ENCODE data around the gene PTGES. TPM values are rescaled to one million over a fixed set of nuclear protein-coding genes. Genes with fewer than 3 reads are reported as not detected.
A peak's percentile ranks its signal among the peaks of the same experiment; 100 is the strongest.
"Not testable (repeated sequence)": the region's sequence is repeated elsewhere in the genome, so short reads cannot be mapped to it uniquely, and the experiment has no call there.

The PTGES gene
- total and polyA plus RNA-seq, 5 donors from 2014 or later = 0.17 TPM; not detected in 4

- H3K4me3 ChIP-seq (ENCODE audit: low read depth, low read length) = no peak overlapping the region
- Mint-ChIP-seq H3K27me3 (peaks cover 17% of the 10 kb centered on the region), H3K4me3 (no peak overlapping the region), H3K36me3 (no peaks in the 10 kb centered on the region), H3K27ac (no peak overlapping the region), H3K4me1 (no peaks in the 10 kb centered on the region), H3K9me3 (no peaks in the 10 kb centered on the region)
- no peaks in the 10 kb centered on the region for H3K27me3 ChIP-seq (ENCODE audit: control insufficient read depth, insufficient read depth, low read length)
- DNase-seq = no peak
- no peaks in the 10 kb centered on the region for H3K36me3 ChIP-seq (ENCODE audit: control insufficient read depth, insufficient read depth, low read length)
- no peak overlapping the region for H3K27ac ChIP-seq (ENCODE audit: insufficient read depth, low read length, poor library complexity, severe bottlenecking)
- no peaks in the 10 kb centered on the region for H3K4me1 ChIP-seq (ENCODE audit: control insufficient read depth, insufficient read depth, low read length, poor library complexity, severe bottlenecking)
- no peak for ATAC-seq (ENCODE audit: low read depth in 2 of 2)
- H3K9me3 ChIP-seq (ENCODE audit: control insufficient read depth in 2 of 2, low read length in 2 of 2) = no peaks in the 10 kb centered on the region
Observed at GRCh38 chr9:129769669-129770068, 16.8 kb upstream of the PTGES start.

- H3K4me3 Mint-ChIP-seq = no peak overlapping the region
Observed at GRCh38 chr9:129768486-129768885, 15.6 kb upstream of the PTGES start.

GRCh38 chr9:129765764-129766317 is 13.0 kb upstream of the PTGES start:
- ATAC-seq (ENCODE audit: low read depth in 2 of 2) = no peak
- no peaks in the 10 kb centered on the region for H3K9me3 ChIP-seq (ENCODE audit: control insufficient read depth in 2 of 2, low read length in 2 of 2)
- no peaks in the 10 kb centered on the region for H3K36me3 ChIP-seq (ENCODE audit: control insufficient read depth, insufficient read depth, low read length)
- Mint-ChIP-seq H3K4me1 (no peaks in the 10 kb centered on the region), H3K27ac (no peak overlapping the region), H3K9me3 (peaks cover 0 to 2% (median 0%) of the 10 kb centered on the region in 7 donors), H3K27me3 (peaks cover 11% of the 10 kb centered on the region), H3K4me3 (peak overlapping the region in 1 of 4 donors; percentile 4), H3K36me3 (no peaks in the 10 kb centered on the region)
- no peak overlapping the region for H3K4me3 ChIP-seq (ENCODE audit: low read depth, low read length)
- H3K27ac ChIP-seq (ENCODE audit: insufficient read depth, low read length, poor library complexity, severe bottlenecking) = no peak overlapping the region
- DNase-seq = no peak
- no peaks in the 10 kb centered on the region for H3K4me1 ChIP-seq (ENCODE audit: control insufficient read depth, insufficient read depth, low read length, poor library complexity, severe bottlenecking)
- H3K27me3 ChIP-seq (ENCODE audit: control insufficient read depth, insufficient read depth, low read length) = no peaks in the 10 kb centered on the region

More at GRCh38 chr9:129768486-129768885, 15.6 kb upstream of the PTGES start:
- ATAC-seq (ENCODE audit: low read depth in 2 of 2) = no peak
- H3K27ac ChIP-seq (ENCODE audit: insufficient read depth, low read length, poor library complexity, severe bottlenecking) = no peak overlapping the region
- H3K36me3 ChIP-seq (ENCODE audit: control insufficient read depth, insufficient read depth, low read length) = no peaks in the 10 kb centered on the region
- no peak overlapping the region for H3K4me3 ChIP-seq (ENCODE audit: low read depth, low read length)
- Mint-ChIP-seq H3K4me1 (no peaks in the 10 kb centered on the region), H3K9me3 (no peaks in the 10 kb centered on the region), H3K27ac (no peak overlapping the region), H3K36me3 (no peaks in the 10 kb centered on the region), H3K27me3 (peaks cover 11% of the 10 kb centered on the region)
- no peaks in the 10 kb centered on the region for H3K4me1 ChIP-seq (ENCODE audit: control insufficient read depth, insufficient read depth, low read length, poor library complexity, severe bottlenecking)
- DNase-seq = no peak
- no peaks in the 10 kb centered on the region for H3K9me3 ChIP-seq (ENCODE audit: control insufficient read depth in 2 of 2, low read length in 2 of 2)
- H3K27me3 ChIP-seq (ENCODE audit: control insufficient read depth, insufficient read depth, low read length) = no peaks in the 10 kb centered on the region

GRCh38 chr9:129762985-129763926 is 10.4 kb upstream of the PTGES start:
- Histone ChIP-seq H3K4me3 (ENCODE audit: low read depth, low read length) (no peak overlapping the region), H3K4me1 (ENCODE audit: control insufficient read depth, insufficient read depth, low read length, poor library complexity, severe bottlenecking) (no peaks in the 10 kb centered on the region), H3K36me3 (ENCODE audit: control insufficient read depth, insufficient read depth, low read length) (no peaks in the 10 kb centered on the region), H3K9me3 (ENCODE audit: control insufficient read depth in 2 of 2, low read length in 2 of 2) (no peaks in the 10 kb centered on the region), H3K27me3 (ENCODE audit: control insufficient read depth, insufficient read depth, low read length) (no peaks in the 10 kb centered on the region), H3K27ac (ENCODE audit: insufficient read depth, low read length, poor library complexity, severe bottlenecking) (no peak overlapping the region)
- ATAC-seq (ENCODE audit: low read depth in 2 of 2) (no peak), DNase-seq (no peak)
- Mint-ChIP-seq H3K4me1 (peaks cover 0 to under 1% (median 0%) of the 10 kb centered on the region in 4 donors), H3K9me3 (peaks cover 0 to 2% (median 0%) of the 10 kb centered on the region in 7 donors), H3K4me3 (no peak overlapping the region), H3K36me3 (no peaks in the 10 kb centered on the region), H3K27me3 (peaks cover 14% of the 10 kb centered on the region), H3K27ac (no peak overlapping the region)

GRCh38 chr9:129762370-129762984 is 9.6 kb upstream of the PTGES start:
- not testable (repeated sequence) for H3K4me3 Mint-ChIP-seq; H3K36me3 ChIP-seq (ENCODE audit: control insufficient read depth, insufficient read depth, low read length); H3K9me3 ChIP-seq (ENCODE audit: control insufficient read depth in 2 of 2, low read length in 2 of 2); H3K27ac Mint-ChIP-seq; H3K36me3 Mint-ChIP-seq; ATAC-seq (ENCODE audit: low read depth in 2 of 2); H3K27ac ChIP-seq (ENCODE audit: insufficient read depth, low read length, poor library complexity, severe bottlenecking); H3K9me3 Mint-ChIP-seq; H3K4me1 ChIP-seq (ENCODE audit: control insufficient read depth, insufficient read depth, low read length, poor library complexity, severe bottlenecking); DNase-seq; H3K27me3 ChIP-seq (ENCODE audit: control insufficient read depth, insufficient read depth, low read length); H3K4me3 ChIP-seq (ENCODE audit: low read depth, low read length); H3K4me1 Mint-ChIP-seq
- H3K27me3 Mint-ChIP-seq = peaks cover 12% of the 10 kb centered on the region

- no peak overlapping the region for H3K27ac Mint-ChIP-seq
- ATAC-seq (ENCODE audit: low read depth in 2 of 2) (no peak), DNase-seq (no peak)
- no peaks in the 10 kb centered on the region for H3K27me3 ChIP-seq (ENCODE audit: control insufficient read depth, insufficient read depth, low read length)
- H3K27me3 Mint-ChIP-seq = peaks cover 12% of the 10 kb centered on the region
- no peak overlapping the region for H3K4me3 Mint-ChIP-seq
- H3K27ac ChIP-seq (ENCODE audit: insufficient read depth, low read length, poor library complexity, severe bottlenecking) = no peak overlapping the region
- no peaks in the 10 kb centered on the region for H3K9me3 ChIP-seq (ENCODE audit: control insufficient read depth in 2 of 2, low read length in 2 of 2)
- no peaks in the 10 kb centered on the region for H3K36me3 Mint-ChIP-seq
- H3K4me3 ChIP-seq (ENCODE audit: low read depth, low read length) = no peak overlapping the region
- peaks cover 0 to 2% (median 0%) of the 10 kb centered on the region in 7 donors for H3K9me3 Mint-ChIP-seq
- H3K4me1 ChIP-seq (ENCODE audit: control insufficient read depth, insufficient read depth, low read length, poor library complexity, severe bottlenecking) = peaks cover 2% of the 10 kb centered on the region
- H3K4me1 Mint-ChIP-seq = peaks cover 0 to 9% (median 3%) of the 10 kb centered on the region in 4 donors
- no peaks in the 10 kb centered on the region for H3K36me3 ChIP-seq (ENCODE audit: control insufficient read depth, insufficient read depth, low read length)
Observed at GRCh38 chr9:129761901-129762369, 9.1 kb upstream of the PTGES start.

GRCh38 chr9:129761293-129761900 is 8.6 kb upstream of the PTGES start:
- H3K36me3 Mint-ChIP-seq = no peaks in the 10 kb centered on the region
- H3K27ac ChIP-seq (ENCODE audit: insufficient read depth, low read length, poor library complexity, severe bottlenecking) = no peak overlapping the region
- H3K4me3 Mint-ChIP-seq = no peak overlapping the region
- DNase-seq (no peak), ATAC-seq (ENCODE audit: low read depth in 2 of 2) (no peak)
- no peaks in the 10 kb centered on the region for H3K9me3 ChIP-seq (ENCODE audit: control insufficient read depth in 2 of 2, low read length in 2 of 2)
- no peaks in the 10 kb centered on the region for H3K36me3 ChIP-seq (ENCODE audit: control insufficient read depth, insufficient read depth, low read length)
- no peaks in the 10 kb centered on the region for H3K27me3 ChIP-seq (ENCODE audit: control insufficient read depth, insufficient read depth, low read length)
- H3K27me3 Mint-ChIP-seq = peaks cover 14% of the 10 kb centered on the region
- H3K4me1 ChIP-seq (ENCODE audit: control insufficient read depth, insufficient read depth, low read length, poor library complexity, severe bottlenecking) = peaks cover 3% of the 10 kb centered on the region
- peaks cover 0 to 2% (median 0%) of the 10 kb centered on the region in 7 donors for H3K9me3 Mint-ChIP-seq
- H3K4me1 Mint-ChIP-seq = peaks cover 0 to 13% (median 4%) of the 10 kb centered on the region in 4 donors
- H3K27ac Mint-ChIP-seq = no peak overlapping the region
- H3K4me3 ChIP-seq (ENCODE audit: low read depth, low read length) = no peak overlapping the region
